H7 (cell line): ENCODE data around the gene PCBP4. TPM values are rescaled to one million over a fixed set of nuclear protein-coding genes. Genes with fewer than 3 reads are reported as not detected.
"Not testable (repeated sequence)": the region's sequence is repeated elsewhere in the genome, so short reads cannot be mapped to it uniquely, and the experiment has no call there.

Experiments
- DNase-seq: peaks from one replicate; pipeline ENCODE4 v3.0.0; 2012
- H3K27me3 ChIP-seq: 2 replicates; pipeline ENCODE4 v1.6.0; 2011; ENCODE audit warnings: mild to moderate bottlenecking, low read length; ENCODE audit not compliant: control insufficient read depth, insufficient read depth
- H3K36me3 ChIP-seq: replicated peaks from 2 replicates; pipeline ENCODE4 v1.5.1; 2011; ENCODE audit warnings: low read length; ENCODE audit not compliant: control insufficient read depth, insufficient read depth
- H3K4me3 ChIP-seq: 2 replicates; pipeline ENCODE4 v1.5.1; 2011; ENCODE audit warnings: low read depth, mild to moderate bottlenecking, control low read depth, low read length, moderate library complexity; ENCODE audit not compliant: insufficient read depth
- total RNA-seq: library from RNA; depleted of rRNA; stranded (reverse); fragments of >200 nt; shearing (Covaris generic); gene quantifications from 2 replicates; pipeline ENCODE4 v1.2.3, GENCODE V29; 2014

The PCBP4 gene
- total RNA-seq, 1 experiment from 2014 or later = 48.1 TPM

- Histone ChIP-seq H3K4me3 (no peak overlapping the region), H3K27me3 (no peaks in the 10 kb centered on the region), H3K36me3 (no peaks in the 10 kb centered on the region)
- DNase-seq = peak; percentile 98
These were observed 34.3 kb upstream of the PCBP4 start for GRCh38 chr3:52001443-52001974.

DNA sequence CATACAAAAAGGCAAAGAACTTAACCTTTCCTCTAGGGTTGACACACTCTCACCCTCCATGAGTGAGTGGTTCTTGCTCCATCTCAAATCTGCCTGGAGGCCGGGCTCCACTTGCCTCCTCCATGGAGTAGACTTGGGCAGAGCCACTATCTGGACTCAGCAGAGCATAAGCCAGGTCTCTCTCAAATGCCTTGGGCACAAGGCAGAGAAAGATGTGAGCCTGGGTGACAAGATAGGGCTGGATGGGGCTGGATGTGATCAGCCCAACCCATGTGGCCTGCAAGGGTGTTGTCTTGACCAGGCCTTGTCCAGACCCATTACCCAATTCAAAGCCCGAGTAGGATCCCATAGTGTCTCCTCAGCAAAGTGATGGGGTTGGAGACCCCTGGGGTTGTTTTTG is 32.6 kb upstream of the PCBP4 start:
- Histone ChIP-seq H3K36me3 (peaks cover 2% of the 10 kb centered on the region), H3K4me3 (no peak overlapping the region), H3K27me3 (no peaks in the 10 kb centered on the region)
- DNase-seq = no peak

GRCh38 chr3:51998774-51999173 is 31.5 kb upstream of the PCBP4 start:
- Histone ChIP-seq H3K27me3 (no peaks in the 10 kb centered on the region), H3K36me3 (peaks cover 11% of the 10 kb centered on the region), H3K4me3 (no peak overlapping the region)
- DNase-seq = no peak

DNA sequence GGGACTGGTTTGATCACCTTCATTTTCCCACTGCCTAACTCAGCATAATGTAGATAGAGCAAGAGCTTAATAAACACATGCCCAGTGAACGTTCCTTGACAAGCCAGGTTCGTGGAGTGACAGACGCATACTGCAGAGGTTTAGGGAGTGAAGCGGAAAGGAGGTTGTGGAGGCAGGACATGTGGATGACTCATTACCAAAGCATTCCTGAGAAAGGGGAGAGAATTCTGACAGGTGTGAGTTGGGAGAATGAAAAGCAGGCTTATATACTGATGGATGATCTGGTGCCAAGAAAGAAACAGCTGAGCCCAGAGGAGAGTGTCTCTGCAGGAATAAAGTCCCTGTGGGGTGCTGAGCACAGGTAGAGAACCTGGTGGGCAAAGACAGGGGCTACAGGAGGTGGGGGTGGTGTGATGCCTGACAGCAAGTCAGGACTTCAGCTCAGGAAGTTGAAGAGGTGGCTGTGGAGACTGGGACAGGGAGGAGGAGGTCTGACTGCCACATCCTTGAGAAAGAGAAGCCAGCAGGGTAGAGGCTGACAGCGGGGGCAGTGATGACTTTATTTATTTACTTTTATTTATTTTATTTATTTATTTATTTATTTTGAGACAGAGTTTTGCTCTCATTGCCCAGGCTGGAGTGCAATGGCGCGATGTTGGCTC is 30.8 kb upstream of the PCBP4 start:
- Histone ChIP-seq H3K27me3 (no peaks in the 10 kb centered on the region), H3K4me3 (no peak overlapping the region), H3K36me3 (peaks cover 13% of the 10 kb centered on the region)
- DNase-seq = no peak

DNA sequence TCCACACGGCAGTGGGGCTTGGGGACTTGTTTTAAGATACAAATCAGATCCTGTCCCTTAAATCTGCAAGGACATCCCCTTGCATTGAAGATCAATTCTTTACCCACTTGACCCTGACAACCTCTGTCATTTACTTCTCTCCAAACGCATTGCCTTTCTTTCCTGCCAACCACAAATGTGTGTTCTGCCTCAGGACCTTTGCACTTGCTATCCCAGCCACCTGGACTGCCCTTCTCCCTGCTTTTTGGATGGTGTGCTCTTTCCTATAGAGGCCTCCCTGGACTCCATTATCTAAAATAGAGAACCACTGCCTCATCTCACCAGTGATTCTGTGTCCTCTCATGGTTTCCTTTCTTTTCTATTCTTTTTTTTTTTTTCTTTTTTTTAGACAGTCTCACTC is 29.9 kb upstream of the PCBP4 start:
- Histone ChIP-seq H3K27me3 (no peaks in the 10 kb centered on the region), H3K4me3 (no peak overlapping the region), H3K36me3 (peaks cover 13% of the 10 kb centered on the region)
- DNase-seq = no peak

DNA sequence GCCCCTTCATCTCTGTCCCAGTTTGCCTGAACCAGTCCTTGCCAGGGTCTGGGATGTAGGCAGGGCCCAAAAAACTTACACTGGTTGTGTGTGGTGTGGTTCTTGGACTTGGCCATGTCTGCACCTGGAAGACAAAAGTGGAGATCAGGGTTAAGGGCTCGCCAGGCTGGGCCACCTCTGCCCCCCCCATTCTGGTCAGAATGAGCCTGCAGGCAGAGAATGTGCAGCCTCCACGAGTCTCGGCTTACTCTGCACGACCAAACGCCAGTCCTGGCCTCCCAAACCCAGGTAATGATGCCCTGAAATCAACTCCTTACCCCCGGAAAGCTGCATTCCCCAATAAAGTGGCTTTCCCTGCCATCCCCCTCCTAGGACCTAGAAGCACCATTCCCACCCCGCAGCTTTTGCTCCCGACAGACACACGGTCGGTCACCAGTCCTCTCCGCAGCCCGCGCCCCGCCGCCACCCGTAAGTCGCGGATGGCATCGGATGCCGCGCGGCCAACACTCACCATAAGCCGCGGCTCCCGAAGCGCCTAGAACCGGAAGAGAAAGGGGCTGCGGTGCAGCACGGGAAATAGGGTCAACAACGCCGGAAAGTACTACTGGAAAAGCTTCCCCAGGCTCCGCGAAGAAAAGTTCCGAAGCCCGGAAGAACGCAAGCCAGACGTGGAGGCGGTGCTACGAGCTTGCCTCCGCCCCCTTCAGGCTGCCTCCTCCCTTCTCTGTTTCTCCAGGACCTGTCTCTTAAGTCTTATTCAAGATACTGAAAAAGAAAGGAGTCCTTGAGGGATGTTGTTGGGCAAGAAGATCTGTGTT is 28.3 kb upstream of the PCBP4 start, which contains the start of gene RPL29:
Gene RPL29 (minus strand): TSS at position 550 of the 818 bp plus-strand sequence. CDS start 434 bp downstream, at position 116.
- Histone ChIP-seq H3K4me3 (peak within 1 kb of the TSS; percentile 80), H3K27me3 (no peaks in the 10 kb centered on the region), H3K36me3 (peaks cover 13% of the 10 kb centered on the region)
- peak; percentile 93 for DNase-seq

- peaks cover 13% of the 10 kb centered on the region for H3K36me3 ChIP-seq
- no peak for DNase-seq
- H3K4me3 ChIP-seq = peak overlapping the region; percentile 80
- no peaks in the 10 kb centered on the region for H3K27me3 ChIP-seq
These were observed 27.3 kb upstream of the PCBP4 start for GRCh38 chr3:51994530-51994929.

DNA sequence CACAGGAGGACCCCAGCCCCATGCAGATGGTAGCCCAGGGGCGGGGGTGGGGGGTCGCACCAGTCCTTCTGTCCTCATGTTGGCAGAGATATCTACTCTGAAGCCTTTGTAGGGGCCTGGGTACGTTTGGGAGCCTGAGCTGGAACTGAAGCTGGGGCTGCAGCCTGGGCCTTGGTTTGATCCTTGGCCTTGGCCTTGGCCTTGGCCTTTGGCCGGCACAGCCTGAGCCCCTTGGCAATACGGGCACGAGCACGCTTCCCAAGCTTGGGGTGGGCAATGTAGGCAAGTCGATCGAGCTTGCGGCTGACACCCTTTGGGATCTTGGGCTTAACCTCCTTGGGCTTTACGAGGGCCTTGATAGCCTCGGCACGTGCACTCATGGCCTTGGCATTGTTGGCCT is 26.4 kb upstream of the PCBP4 start:
- not testable (repeated sequence) for H3K27me3 ChIP-seq, H3K4me3 ChIP-seq, DNase-seq
- H3K36me3 ChIP-seq = peaks cover 15% of the 10 kb centered on the region

GRCh38 chr3:51992017-51992682 is 24.9 kb upstream of the PCBP4 start:
- peaks cover 15% of the 10 kb centered on the region for H3K36me3 ChIP-seq
- H3K4me3 ChIP-seq = no peak overlapping the region
- DNase-seq = peak; percentile 41
- no peaks in the 10 kb centered on the region for H3K27me3 ChIP-seq

DNA sequence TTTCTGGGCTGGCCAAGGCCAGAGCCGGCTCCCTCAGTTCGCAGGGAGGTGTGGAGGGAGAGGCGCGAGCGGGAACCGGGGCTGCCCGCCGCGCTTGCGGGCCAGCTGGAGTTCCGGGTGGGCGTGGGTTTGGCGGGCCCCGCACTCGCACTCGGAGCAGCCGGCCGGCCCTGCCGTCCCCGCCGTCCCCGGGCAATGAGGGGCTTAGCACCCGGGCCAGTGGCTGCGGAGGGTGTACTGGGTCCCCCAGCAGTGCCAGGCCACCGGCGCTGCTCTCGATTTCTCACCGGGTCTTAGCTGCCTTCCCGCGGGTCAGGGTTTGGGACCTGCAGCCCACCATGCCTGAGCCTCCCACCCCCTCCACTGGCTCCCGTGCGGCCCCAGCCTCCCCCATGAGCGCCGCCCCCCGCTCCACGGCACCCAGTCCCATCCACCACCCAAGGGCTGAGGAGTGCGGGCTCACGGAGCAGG is 23.3 kb upstream of the PCBP4 start:
- DNase-seq = peak; percentile 48
- peaks cover 15% of the 10 kb centered on the region for H3K36me3 ChIP-seq
- H3K27me3 ChIP-seq, H3K4me3 ChIP-seq: not testable (repeated sequence)

GRCh38 chr3:51988286-51989146 is 21.3 kb upstream of the PCBP4 start:
- peak; percentile 47 for DNase-seq
- Histone ChIP-seq H3K36me3 (peaks cover 4% of the 10 kb centered on the region), H3K27me3 (no peaks in the 10 kb centered on the region), H3K4me3 (no peak overlapping the region)

DNA sequence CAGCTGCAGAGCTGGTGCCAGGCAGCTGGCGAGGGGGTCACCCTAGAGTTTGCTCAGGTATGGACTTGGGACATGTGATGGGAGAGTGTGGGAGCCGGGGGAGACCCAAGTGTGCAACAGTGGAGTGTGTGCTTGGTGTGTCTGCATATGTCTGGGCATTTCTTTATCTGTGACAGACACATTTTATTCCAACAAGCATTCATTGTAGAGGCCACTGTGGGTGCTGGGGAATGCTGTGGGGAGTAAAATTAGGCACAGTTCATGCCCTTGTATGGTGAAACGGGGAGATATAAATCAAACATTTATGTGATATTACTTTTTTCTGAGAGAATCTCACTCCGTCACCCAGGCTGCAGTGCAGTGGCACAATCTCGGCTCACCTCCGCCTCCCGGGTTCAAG is 20.3 kb upstream of the PCBP4 start:
- peaks cover 2% of the 10 kb centered on the region for H3K36me3 ChIP-seq
- no peaks in the 10 kb centered on the region for H3K27me3 ChIP-seq
- no peak overlapping the region for H3K4me3 ChIP-seq
- no peak for DNase-seq

GRCh38 chr3:51986010-51986947 is 19.0 kb upstream of the PCBP4 start:
- DNase-seq = no peak
- Histone ChIP-seq H3K27me3 (no peaks in the 10 kb centered on the region), H3K36me3 (peaks cover 2% of the 10 kb centered on the region; the same call in 1 of the 2 replicates), H3K4me3 (no peak overlapping the region)
